Measurements from ENCODE around the gene DEDD.
A peak's percentile ranks its signal among the peaks of the same experiment; 100 is the strongest.

DEDD gene

GRCh38 chr1:161140755-161141400 lies 8.4 kb upstream of the DEDD start:
- no peak for DNase-seq (ENCODE audit: extremely low read depth, low read depth)
- no peak for TF ChIP-seq CTCF (IDR thresholded peaks at IDR 0.05; ENCODE audit: low read depth, low read length, missing control alignments)
- H3K4me3 ChIP-seq (replicated peaks; ENCODE audit: low read depth, low read length) = no peak overlapping the region

GRCh38 chr1:161139766-161140165 lies 7.3 kb upstream of the DEDD start:
- H3K4me3 ChIP-seq (replicated peaks; ENCODE audit: low read depth, low read length) = no peak overlapping the region
- TF ChIP-seq CTCF (IDR thresholded peaks at IDR 0.05; ENCODE audit: low read depth, low read length, missing control alignments) = peak; percentile 48
- no peak for DNase-seq (ENCODE audit: extremely low read depth, low read depth)

GRCh38 chr1:161138431-161138830 lies 6.0 kb upstream of the DEDD start:
- no peak for DNase-seq (ENCODE audit: extremely low read depth, low read depth)
- TF ChIP-seq CTCF (IDR thresholded peaks at IDR 0.05; ENCODE audit: low read depth, low read length, missing control alignments) = no peak
- H3K4me3 ChIP-seq (replicated peaks; ENCODE audit: low read depth, low read length) = no peak overlapping the region

- H3K4me3 ChIP-seq (replicated peaks; ENCODE audit: low read depth, low read length) = no peak overlapping the region
- TF ChIP-seq CTCF (IDR thresholded peaks at IDR 0.05; ENCODE audit: low read depth, low read length, missing control alignments) = no peak
- DNase-seq (ENCODE audit: extremely low read depth, low read depth) = no peak
Observed at GRCh38 chr1:161137881-161138280, 5.4 kb upstream of the DEDD start.

GRCh38 chr1:161133220-161133740 lies 813 bp upstream of the DEDD start:
- DNase-seq (ENCODE audit: extremely low read depth, low read depth) = no peak
- no peak for TF ChIP-seq CTCF (IDR thresholded peaks at IDR 0.05; ENCODE audit: low read depth, low read length, missing control alignments)
- peak overlapping the region; percentile 84 for H3K4me3 ChIP-seq (replicated peaks; ENCODE audit: low read depth, low read length)

GRCh38 chr1:161131523-161132409 lies 701 bp downstream of the DEDD start:
- DNase-seq (ENCODE audit: extremely low read depth, low read depth) = no peak
- TF ChIP-seq CTCF (IDR thresholded peaks at IDR 0.05; ENCODE audit: low read depth, low read length, missing control alignments) = no peak

More at GRCh38 chr1:161131523-161132409, 701 bp downstream of the DEDD start:
- H3K4me3 ChIP-seq (replicated peaks; ENCODE audit: low read depth, low read length) = peak overlapping the region; percentile 84
